H54 (cell line): ENCODE measurements around the gene TNNT3.

Experiments
- DNase-seq: peaks from one replicate; pipeline ENCODE4 v3.0.0; 2011; ENCODE audit warnings: low spot score, mixed read lengths; ENCODE audit not compliant: insufficient read length
- FAIRE-seq: peaks from 3 replicates; lab custom pipeline; 2011; peaks lifted over from hg19 to GRCh38; lab: Jason Lieb, UNC
- POLR2A ChIP-seq: IDR thresholded peaks from 2 replicates; pipeline ENCODE4 v1.6.1; 2011; ENCODE audit warnings: low read depth, mild to moderate bottlenecking, low read length

The TNNT3 gene

GRCh38 chr11:1887451-1888346 is 31.8 kb upstream of the TNNT3 start:
- DNase-seq (no peak), FAIRE-seq (no peak)
- no peak for TF ChIP-seq POLR2A

GRCh38 chr11:1888347-1888753 is 31.2 kb upstream of the TNNT3 start:
- no peak for TF ChIP-seq POLR2A
- no peak for DNase-seq
- FAIRE-seq = no peak

DNA sequence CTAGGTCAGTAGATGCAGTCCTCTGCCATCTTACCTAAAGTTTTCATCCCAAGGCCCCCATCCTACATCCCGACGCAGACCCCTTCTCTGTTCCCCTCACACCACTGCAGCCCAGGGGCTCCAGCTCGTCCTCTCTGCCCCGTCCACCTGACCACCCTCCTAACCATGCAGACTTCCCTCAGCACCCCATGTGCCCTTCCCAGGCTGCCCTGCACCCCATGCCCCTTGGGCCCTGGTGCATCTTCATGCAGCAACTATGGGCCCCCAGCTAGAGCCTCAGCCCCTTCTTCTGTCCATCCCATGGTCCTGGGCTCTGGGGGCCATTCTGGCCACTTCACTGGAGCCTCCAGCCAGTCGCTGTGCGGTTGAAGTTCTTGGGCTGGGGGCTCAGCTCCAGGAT is 30.7 kb upstream of the TNNT3 start:
- DNase-seq (no peak), FAIRE-seq (no peak)
- TF ChIP-seq POLR2A = no peak

DNA sequence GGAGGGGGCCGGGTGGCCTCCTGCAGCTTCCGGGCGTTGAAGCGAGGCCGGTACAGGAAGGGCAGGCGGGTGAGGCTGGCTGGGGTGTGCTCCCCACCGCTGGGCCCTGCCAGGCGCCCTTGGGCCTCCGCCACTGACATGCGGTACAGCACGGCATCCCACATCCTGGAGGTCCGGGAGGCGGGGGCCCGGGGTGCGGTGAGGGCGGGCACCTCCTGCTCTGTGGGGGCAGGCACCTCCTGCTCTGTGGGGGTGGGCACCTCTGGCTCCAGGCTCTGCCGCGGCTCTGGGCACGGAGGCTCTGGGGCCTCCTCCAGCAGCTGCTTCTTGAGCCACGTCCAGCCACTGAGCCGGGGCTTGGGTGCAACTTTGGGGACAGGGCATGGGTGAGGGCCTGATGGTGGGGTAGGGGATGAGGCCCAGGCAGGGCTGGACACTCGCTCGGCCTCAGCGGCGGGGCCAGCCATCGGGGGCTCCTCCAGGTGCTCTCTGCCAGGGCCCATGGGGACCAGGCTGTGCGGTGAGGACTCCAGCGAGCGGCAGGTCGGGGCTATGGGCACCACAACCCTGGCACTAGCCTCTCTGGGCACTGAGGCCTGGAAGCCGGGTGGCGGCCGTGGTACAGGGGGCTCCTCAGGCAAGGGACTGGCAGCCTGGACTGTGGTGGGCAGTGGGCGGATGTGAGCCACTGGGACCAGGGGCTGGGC is 30.1 kb upstream of the TNNT3 start:
- no peak for TF ChIP-seq POLR2A
- no peak for FAIRE-seq
- no peak for DNase-seq

GRCh38 chr11:1889941-1890855 is 29.3 kb upstream of the TNNT3 start:
- FAIRE-seq (no peak), DNase-seq (no peak)
- TF ChIP-seq POLR2A = no peak

- no peak for DNase-seq
- no peak for FAIRE-seq
- TF ChIP-seq POLR2A = no peak
Measured at GRCh38 chr11:1890856-1891830, 28.4 kb upstream of the TNNT3 start.

- FAIRE-seq (no peak), DNase-seq (no peak)
- no peak for TF ChIP-seq POLR2A
Measured at GRCh38 chr11:1891831-1892115, 27.7 kb upstream of the TNNT3 start, which contains the start of gene PRR33. PRR33 (minus strand) TSS chr11:1891895; CDS start chr11:1890584, 1,311 bp downstream.

DNA sequence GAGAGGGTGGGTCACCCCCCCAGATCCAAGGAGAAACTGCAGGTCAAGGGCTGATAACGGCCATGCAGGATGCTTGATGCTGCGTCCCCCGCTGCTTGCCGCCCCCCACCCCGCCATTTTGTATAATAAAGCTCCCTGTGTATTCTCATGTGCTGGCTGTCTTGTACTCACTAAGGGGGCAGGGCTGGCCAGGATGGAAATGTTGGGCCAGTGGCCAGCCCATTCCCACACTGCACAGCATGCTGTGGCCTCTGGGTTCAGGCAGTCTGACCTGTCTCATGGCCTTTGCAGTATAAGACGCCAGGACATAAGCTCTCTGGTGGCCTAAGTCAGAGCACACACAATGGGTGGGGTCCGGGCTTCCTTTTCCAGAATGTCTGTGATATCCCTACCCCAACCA is 27.4 kb upstream of the TNNT3 start:
- FAIRE-seq = no peak
- no peak for DNase-seq
- no peak for TF ChIP-seq POLR2A

- TF ChIP-seq POLR2A = no peak
- no peak for FAIRE-seq
- DNase-seq = no peak
Measured at GRCh38 chr11:1892558-1892957, 26.9 kb upstream of the TNNT3 start.

GRCh38 chr11:1893581-1894359 is 25.7 kb upstream of the TNNT3 start:
- FAIRE-seq (no peak), DNase-seq (no peak)
- no peak for TF ChIP-seq POLR2A

DNA sequence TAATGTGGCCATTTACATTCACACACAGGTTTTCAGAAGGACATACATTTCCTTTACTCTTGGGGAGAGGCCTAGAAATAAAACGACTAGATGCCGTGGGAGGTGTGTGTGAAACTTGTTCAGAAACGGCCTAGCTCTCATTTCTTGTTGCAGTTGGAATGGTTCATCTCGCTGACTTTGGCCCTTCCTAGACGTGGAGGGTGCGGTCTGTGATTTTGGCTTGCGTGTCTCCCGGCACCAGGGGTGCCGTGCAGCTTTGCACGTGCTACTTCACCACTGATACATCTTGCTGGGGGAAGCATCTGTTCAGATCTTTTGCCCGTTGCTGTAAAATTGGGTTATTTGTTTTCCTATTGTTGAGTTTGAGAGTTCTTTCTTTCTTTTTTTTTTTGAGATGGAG is 24.7 kb upstream of the TNNT3 start:
- no peak for FAIRE-seq

DNA sequence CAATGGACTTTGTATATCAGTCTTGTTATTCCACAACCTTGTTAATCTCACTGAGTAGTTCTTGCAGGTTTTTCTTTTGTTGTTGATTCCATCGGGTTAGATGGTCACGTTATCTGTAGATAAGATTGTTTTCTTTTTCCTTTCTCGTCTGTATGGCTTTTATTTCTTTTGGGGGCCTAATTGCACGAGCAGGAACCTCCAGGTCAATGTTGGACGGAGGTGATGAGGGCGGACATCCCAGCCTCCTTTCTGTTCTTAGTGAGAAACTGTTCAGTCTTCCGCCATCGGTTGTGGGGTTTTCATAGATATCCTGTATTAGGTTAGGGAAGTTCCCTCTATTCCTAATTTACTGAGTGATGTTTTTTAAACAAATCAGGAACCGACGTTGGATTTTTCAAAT is 23.0 kb upstream of the TNNT3 start:
- no peak for FAIRE-seq
- no peak for DNase-seq
- no peak for TF ChIP-seq POLR2A

More for the DNA sequence above, 24.7 kb upstream of the TNNT3 start:
- TF ChIP-seq POLR2A = no peak
- DNase-seq = no peak
